Measurements from ENCODE around the gene CORT.
"Not testable (repeated sequence)": the region's sequence is repeated elsewhere in the genome, so short reads cannot be mapped to it uniquely, and the experiment has no call there.

CORT gene

GRCh38 chr1:10440305-10440704 lies 9.5 kb upstream of the CORT start:
- no peak for DNase-seq

DNA sequence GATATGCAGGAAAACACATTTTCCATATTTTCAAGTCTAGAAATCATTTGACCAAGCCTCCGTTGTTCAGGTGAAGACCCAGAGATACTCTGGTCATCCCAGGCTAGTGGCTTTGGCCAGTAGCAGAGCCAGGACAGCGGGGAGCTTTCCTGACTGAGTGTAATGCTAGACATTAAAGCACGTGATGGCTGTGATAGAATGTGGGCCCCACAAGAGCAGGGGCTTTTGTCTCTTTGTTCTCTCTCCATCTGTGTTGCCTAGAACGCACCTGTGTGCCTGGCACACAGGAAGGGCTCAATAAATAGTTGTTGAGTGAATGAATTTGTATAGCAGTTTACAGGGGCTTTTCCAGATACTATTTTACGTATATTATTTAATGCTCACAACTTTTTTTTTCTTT lies 9.0 kb upstream of the CORT start:
- no peak for DNase-seq

GRCh38 chr1:10444248-10444647 lies 5.6 kb upstream of the CORT start:
- DNase-seq: no peak

DNA sequence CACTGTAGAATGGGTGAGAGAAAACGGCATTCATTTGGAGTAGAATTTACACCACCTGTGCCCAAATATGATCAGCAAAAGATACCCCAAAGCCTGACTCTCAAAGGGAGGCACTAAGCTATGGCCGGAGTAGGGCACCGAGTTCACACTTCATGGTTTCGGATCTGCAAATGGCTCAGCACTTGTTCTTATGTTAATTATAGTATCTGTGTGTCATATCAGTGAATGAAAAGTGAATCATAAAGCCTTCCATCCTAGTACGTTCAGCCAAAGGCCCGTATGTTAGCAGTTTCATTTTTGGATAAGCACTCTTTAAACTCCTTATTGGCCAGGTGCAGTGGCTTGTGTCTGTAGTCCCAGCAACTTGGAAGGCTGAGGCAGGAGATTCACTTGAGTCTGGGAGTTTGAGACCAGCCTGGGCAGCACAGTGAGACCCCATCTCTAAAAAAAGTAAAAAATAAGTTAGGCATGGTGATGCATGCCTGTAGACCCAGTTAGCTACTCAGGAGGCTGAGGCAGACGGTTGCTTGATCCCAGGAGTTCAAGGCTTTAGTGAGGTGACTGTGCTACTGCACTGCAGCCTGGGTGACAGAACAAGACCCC lies 4.9 kb upstream of the CORT start:
- no peak for DNase-seq

- DNase-seq: no peak
These were observed 2.9 kb upstream of the CORT start for GRCh38 chr1:10446790-10447422.

- DNase-seq: no peak
These were observed 454 bp downstream of the CORT start for GRCh38 chr1:10450156-10450814.

GRCh38 chr1:10450836-10451235 lies 1.0 kb downstream of the CORT start:
- no peak for DNase-seq

- no peak for DNase-seq
These were observed 1.5 kb downstream of the CORT start for GRCh38 chr1:10451287-10451686.

DNA sequence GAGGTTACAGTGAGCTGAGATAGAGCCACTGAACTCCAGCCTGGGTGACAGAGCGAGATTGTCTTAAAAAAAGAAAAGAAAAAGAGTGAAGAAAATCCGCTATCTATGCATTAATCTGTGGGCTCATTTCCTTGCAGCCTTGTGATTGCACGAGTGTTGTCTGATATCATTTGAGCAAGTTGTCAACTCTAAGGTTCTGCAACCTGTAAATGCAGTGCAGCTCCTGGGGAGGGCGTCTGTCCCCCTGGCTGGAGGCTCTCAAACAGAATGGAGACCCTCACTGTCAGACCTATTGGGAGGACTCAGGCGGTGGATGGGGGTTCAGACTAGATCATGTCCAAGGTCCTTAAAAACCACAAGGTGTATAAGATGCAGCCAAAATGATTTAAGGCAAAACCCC lies 6.2 kb downstream of the CORT start:
- DNase-seq: no peak

DNA sequence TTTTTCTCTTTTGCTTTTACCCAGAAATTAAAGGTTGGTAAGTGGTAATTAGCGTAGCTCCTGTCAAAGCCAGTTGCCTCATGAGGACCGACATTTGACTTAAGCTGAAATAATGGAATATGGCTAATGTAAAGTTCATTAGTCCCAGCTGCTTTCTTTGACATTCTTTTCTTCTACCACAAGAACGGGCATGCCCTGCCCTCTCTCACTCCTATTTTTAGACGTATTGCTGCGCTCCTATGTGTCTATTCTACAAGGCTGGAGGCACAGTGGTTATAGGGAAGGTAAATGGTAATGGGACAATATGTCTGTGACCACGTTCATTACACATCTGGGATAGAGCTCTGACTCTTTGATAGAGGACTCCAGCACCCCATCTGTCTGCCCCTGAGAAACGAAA lies 6.8 kb downstream of the CORT start:
- no peak for DNase-seq

GRCh38 chr1:10457462-10457861 lies 7.6 kb downstream of the CORT start:
- DNase-seq: not testable (repeated sequence)

- no peak for DNase-seq
These were observed 8.0 kb downstream of the CORT start for GRCh38 chr1:10457875-10458274.

DNA sequence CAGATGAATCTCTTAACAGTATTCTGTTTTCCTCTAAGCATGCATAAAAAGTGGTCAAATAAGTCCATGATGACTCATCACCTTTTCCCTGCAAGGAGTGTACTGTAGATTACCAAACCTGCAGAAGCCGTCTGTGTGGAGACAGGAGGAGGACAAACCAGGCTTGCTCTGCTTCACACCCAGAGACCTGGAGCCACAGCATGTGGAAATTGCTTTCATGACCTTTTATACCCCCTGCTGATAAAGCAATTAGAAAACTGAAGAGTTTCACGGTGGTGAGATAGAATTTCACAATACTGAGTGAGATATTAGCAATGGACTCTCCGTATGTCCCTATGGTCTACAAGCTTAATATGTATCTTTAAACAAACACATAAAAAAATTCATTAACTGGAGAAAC lies 9.4 kb downstream of the CORT start:
- no peak for DNase-seq

DNA sequence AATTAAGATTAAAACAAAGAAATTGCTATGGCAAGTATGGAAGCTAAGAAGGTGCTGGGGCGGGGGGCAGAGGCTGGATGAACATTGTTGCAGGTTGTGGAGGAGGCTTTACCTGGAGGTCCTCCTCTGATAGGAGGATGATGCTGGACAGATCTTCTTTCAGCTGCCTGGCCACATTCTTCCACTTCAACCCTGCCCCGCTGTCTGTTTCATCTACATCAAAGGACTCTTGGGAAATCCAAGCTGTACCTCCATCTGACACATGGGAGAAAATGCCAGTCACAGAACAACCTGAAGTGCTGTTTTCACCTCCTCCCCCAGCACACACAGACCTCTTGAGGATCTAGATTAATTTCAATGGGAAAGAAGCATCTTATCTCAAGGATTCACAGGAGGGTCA lies 17.2 kb downstream of the CORT start:
- no peak for DNase-seq

GRCh38 chr1:10470043-10470442 lies 20.2 kb downstream of the CORT start:
- DNase-seq: no peak

DNA sequence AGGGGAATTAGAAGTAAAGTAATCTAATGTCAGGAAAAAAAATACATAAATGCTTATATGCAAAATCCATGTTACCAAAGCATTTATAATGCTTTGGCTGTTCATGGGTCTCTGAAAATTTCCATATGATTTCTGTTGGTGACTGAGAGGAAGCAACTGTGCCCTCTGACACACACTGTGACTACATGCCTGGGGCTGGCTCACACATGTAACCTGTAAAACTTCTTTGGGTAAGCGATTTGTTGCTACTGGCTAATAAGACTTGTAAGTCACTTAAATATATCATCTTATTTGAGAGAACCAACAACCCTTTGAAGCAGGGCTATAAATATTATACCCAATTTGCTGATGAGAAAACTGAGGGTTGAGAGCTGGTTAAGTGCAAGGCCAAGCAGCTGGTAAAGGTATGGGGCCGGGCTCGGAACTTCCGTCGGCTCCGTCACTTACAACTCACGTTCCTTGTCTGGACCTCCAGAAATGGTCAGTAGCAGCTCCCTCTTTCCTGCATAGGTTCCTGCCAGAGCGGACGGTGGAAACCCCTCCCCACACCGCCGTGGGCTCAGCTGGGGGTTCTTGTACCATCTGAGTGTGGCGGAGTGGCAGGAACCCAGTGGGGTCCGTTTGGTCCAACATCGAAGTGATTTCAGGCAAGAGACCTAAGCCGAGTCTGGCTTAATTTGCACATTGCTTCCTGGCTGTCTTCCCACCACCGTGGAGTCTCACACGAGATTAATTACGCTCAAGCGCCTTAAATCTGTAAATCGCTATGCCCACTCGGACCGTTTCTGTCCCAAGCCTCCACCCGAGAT lies 21.8 kb downstream of the CORT start:
- DNase-seq: peak; percentile 49

- DNase-seq: peak; percentile 90
These were observed 22.7 kb downstream of the CORT start, which contains the start of gene DFFA for GRCh38 chr1:10472220-10473144. Gene DFFA (minus strand): TSS chr1:10472529. CDS start chr1:10472458, 71 bp downstream.

GRCh38 chr1:10473145-10473765 lies 23.4 kb downstream of the CORT start:
- no peak for DNase-seq

GRCh38 chr1:10474309-10474612 lies 24.4 kb downstream of the CORT start:
- not testable (repeated sequence) for DNase-seq

- DNase-seq: peak; percentile 73
These were observed 25.0 kb downstream of the CORT start, which contains the start of gene PEX14 for GRCh38 chr1:10474613-10475507. Gene PEX14 (plus strand): TSS chr1:10474950. CDS start chr1:10474967, 17 bp downstream.

GRCh38 chr1:10475510-10475909 lies 25.7 kb downstream of the CORT start:
- DNase-seq: no peak

Measured in T1000 (cell line).